HG02938 (cell line): ENCODE results near the gene KDM4B.

ENCODE experiments used
- ATAC-seq: cut with Tn5 transposase; IDR thresholded peaks from one replicate; pipeline ENCODE4 v1.9.1; 2021; ENCODE audit warnings: mild to moderate bottlenecking, moderate library complexity; ENCODE audit not compliant: unreplicated experiment

Gene KDM4B

DNA sequence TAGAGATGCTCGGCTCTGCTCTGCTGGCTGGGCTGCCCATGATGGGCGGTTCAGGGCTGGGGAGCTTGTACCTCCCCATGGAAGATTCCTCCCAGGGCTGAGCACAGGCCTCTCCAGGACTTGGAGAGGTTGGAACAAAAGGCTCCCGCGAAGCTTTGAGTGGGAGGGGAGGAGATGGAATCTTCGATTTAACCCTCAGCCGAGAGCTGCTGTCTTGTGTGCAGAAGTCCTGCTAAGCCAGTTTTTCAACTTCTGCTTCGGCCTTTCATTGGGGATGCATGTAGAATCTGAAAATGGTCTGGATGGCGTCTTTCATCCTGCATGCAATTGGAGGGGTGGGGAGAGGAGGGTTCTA, 163.3 kb downstream of the KDM4B start:
- no peak for ATAC-seq

DNA sequence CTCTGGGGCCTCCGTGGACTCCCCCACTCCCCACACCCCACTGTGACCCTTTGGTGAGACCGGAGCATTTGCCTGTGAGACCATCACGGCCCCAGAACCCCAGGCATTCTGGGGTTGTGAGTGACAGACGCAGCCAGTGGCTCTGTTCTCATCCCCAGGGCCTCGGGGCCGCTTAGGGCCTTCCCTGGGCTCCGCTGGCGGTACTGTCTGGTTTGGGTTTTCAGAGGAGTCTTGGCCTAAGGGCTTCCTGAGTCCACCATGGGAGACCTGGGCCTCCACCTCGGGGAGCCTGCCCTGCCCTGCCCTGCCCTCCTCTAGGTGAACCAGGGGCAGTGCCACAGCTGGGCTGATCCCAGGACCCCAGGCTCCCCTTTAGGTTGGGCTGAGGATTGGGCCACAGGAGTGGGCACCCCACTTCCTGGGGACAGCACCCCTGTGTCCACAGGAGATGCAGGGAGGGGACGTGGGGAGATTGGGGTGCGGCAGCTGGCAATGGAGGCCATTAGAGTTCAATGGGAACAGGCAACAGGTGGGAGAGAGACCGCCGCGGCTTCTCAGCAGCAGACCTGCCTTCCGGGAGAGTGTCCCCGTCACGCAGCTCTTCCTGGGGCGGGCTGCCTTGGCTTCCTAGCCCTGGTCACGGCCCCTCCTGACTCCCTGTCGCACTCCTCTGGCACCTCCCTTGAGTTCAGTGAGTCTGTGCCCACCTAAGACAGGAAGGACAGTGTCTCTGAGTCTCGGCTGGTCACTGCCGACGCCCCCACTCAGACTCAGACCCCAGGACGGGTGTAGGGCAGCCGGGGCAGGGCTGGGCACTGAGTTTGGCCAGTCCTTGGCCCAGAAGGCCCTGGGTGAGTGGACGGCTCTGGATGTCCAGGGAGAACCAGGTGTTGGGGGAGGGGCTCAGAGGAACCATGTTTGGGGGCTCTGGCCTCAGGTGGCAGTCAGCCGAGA, 164.1 kb downstream of the KDM4B start:
- ATAC-seq: no peak

GRCh38 chr19:5133986-5134595, 165.2 kb downstream of the KDM4B start:
- no peak for ATAC-seq

DNA sequence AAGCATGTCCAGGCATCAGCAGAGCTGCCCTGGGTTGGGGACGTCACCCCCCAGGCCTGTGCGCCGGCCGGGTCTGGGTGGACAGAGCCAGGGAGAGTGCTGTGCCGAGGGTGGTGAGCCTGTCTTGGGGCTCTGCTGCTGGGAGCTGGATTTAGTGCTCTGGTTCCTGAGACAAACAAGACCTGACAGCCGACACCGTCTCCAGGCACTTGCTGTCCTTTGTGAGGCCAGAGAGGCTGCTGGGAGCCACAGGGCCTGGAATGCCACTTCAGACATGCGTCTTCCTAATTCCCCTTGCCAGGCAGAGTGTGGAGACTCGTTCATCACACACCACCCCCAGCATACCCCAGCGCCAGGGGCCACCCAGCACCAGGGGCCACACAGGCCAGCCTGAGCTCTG, 165.8 kb downstream of the KDM4B start:
- no peak for ATAC-seq

DNA sequence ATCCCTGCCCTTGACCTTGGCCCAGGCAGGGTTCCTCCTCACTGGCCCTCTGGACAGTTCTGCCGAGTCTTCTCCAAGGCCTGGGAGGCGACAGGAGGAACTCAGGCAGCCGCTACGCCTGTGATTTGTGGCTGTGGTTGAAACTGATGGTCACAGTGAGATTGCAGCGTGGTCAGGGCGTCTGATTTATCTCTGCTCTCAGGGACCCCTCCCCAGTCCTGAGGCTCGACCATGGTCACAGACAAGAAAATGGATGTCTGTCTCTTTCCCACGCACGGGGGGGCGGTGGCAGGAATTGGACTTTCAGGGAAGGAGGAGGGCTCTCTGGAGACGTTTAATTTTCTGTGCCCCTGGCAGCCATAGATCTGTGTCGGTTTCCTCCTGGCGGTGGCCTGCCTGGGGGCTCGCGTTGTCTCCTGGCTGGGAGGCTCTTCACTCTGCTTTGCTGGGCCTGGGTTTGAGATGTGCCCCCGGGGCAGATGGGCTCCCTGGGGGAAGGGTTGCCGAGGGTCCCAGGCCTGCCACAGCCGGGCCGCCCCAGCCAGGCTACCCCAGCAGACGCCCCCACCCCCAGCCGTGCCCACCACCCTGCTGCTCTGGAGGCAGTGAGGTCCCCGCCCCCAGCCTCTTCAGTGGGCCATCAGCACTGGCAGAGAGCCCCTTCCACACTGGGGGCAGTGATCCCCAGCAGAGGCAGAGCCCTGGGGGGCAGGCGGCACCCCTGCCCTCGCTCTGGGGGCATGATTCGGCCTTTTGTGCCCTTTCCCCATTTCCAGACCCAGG, 167.4 kb downstream of the KDM4B start:
- ATAC-seq: no peak

DNA sequence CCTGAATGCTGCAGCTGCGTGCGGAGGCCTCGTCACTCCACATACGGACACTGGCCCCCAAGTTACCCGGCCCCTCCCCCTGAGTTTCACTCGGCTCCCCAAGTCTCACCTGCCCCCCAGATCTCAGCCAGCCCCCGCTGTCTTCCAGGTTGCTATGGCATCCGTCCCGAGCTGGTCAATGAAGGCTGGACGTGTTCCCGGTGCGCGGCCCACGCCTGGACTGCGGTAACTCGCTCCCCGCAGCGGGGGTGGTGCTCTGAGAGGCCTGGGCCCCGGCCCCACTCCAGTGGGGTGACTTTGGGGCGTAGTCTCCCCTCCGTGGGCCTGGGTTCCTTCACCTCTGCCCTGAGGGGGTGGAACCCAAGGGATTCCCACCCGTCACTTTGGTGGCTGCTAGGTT, 168.2 kb downstream of the KDM4B start:
- no peak for ATAC-seq

DNA sequence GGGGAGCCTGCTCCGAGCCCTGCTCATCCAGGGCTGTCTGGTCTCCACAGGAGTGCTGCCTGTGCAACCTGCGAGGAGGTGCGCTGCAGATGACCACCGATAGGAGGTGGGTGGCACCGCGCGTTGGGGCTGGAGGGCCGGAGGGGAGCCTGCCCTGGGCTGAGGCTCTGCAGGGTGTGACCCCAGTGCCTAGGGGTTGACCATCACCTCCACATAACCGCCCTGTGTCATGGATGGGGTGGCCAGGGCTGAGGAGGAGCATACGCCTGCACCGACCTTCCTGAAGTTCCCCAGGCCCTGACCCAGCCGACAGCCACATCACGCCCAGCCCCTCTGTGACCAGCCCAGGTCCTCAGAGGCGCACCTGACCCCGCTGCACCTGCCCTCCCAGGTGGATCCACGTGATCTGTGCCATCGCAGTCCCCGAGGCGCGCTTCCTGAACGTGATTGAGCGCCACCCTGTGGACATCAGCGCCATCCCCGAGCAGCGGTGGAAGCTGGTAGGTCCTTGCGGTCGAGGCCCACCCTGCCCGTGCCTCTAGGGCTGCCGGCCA, 168.7 kb downstream of the KDM4B start:
- no peak for ATAC-seq

DNA sequence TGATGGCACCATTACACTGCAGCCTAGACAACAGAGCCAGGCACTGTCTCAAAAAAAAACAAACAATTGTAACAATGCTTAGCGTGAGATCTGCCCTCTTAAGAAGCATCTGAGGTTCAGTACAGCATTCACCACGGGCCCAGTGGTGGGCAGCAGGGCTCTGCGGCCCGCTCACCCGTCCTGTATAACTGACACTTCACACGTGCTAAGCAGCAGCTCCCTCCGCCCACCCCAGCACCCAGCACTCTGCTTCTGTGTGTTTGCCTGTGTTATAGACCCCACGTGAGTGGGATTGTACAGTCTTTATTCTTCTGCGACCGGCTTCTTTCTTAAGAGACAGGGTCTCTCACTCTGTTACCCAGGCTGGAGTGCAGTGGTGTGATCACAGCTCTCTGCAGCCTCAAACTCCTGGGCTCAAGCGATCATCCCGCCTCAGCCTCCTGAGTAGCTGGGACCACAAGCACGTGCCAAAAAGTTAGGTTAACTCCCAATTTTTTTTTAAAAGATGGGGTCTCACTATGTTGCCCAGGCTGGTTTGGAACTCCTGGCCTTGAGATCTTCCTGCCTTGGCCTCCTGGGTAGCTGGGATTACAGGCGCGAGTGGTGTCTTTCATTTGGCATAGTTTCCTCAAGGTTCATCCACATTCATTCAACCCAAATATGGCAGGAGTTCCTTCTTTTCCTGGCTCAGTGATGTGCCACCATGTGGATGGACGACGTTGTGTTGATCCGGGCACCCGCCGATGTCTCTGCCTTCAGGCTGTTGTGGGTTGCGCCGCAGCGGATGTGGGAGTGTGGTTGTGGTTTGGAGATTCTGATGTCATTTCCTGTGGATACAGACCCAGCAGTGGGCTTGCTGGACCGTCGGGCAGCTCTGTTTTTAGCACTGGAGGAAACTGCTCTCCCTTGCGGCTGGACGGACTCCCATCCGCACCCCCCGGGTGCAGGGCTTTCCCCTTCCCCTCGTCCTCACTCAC, 170.0 kb downstream of the KDM4B start:
- ATAC-seq: peak; percentile 53

DNA sequence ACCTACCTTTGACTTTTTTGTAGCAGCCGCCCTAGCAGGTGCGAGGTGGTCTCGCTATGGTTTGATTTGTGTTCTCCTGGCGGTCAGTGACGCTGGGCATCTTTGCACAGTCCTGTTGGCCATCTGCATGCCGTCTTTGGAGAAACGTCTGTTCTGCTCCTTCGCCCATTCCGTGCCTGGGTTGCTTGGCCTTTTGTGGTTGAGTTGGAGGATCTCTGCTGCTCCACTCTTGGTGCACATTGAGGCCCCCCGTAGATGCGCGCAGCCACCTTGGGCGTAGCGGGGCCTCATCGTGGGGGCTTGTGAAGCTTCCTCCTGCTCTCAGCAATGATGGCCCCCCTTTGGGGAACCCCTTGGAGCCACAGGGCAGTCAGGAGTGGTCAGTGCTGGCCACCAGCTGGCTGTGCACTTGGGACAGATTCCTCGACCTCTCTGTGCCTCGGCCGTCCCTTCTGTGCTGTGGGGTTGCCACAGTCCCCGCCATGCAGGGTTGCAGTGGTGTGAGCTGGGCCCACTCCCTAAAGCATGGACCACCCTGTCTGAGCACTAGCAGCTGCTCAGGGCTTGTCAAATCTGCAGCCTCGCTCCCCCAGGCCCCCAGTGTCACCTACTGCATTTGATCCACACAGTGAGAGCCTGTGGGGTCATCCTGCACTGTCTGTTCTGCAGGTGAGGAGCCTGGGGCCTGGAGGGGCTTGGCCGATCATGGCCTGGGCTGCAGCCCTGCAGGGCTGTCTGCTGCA, 170.8 kb downstream of the KDM4B start:
- ATAC-seq: no peak

GRCh38 chr19:5141129-5141849, 172.4 kb downstream of the KDM4B start:
- no peak for ATAC-seq

- no peak for ATAC-seq
Observed at GRCh38 chr19:5141850-5142724, 173.2 kb downstream of the KDM4B start.

- no peak for ATAC-seq
Observed at GRCh38 chr19:5142725-5143097, 173.8 kb downstream of the KDM4B start.

DNA sequence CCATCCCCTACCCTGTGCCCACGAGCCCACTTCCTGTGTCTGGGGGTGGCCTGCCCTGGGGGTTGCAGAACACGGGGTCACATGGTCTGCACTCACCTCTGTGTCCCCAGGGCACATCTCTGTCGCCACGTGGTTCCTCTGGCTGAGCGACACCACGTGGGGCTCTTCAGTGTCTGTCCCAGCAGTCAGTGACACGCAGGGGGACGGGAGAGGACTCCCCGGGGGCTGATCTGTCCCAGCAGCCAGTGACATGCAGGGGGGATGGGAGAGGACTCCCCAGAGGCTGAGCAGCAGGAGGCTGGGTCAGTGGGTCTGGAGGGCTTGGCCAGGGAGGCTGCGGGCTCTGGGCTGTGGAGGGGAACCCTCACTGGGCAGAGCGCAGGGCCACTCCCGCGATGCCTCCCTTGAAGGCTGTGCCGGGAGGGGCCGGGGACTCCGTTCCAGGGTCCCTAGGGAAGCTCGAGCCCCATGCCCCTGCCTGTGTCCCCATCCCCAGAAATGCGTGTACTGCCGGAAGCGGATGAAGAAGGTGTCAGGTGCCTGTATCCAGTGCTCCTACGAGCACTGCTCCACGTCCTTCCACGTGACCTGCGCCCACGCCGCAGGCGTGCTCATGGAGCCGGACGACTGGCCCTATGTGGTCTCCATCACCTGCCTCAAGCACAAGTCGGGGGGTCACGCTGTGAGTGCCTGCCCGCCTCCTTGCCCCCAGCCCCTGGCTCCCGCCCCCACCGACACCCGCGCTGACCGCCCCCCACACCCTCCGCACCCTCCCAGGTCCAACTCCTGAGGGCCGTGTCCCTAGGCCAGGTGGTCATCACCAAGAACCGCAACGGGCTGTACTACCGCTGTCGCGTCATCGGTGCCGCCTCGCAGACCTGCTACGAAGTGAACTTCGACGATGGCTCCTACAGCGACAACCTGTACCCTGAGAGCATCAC, 174.8 kb downstream of the KDM4B start:
- no peak for ATAC-seq

- no peak for ATAC-seq
Observed at GRCh38 chr19:5144545-5145179, 175.7 kb downstream of the KDM4B start.

DNA sequence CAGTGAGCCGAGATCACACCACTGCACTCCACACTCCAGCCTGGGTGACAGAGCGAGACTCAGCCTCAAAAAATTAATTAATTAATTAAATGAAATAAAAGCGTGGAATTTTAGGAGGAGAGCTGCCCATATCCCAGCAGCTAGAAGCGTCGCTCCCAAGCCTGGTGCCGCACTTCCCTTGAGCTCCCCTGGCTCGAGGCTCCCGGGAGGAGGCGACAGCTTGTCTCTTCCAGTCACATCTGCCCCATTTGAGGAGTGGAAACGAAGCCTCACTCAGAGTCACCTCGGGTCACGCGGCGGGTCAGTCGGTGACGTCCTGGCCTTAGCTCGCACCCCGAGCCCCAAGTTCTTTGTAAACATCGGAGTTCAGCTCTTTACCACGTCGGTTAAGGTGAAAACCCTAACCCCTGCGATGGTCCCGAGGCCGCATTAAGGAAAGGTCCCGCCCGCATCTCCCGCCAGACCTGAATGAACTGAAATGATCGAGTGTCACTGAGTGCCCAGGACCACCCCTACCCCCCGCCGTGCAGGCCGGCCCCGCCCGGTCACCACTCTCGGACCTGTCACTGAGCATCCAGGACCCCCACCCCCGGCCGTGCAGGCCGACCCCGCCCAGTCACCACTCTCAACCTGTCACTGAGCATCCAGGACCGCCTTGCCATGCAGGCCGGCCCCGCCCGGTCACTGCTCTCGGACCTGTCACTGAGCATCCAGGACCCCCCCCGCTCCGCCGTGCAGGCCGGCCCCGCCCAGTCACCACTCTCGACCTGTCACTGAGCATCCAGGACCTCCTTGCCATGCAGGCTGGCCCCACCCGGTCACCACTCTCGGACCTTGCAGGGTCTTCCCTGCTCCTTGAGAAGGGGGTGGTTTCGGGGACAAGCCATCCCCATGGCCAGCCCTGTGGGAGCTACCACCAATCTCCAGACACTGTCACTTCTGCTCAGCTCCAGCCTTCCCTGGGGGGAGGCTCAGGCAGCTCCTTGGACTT, 176.9 kb downstream of the KDM4B start:
- no peak for ATAC-seq
